CD14-positive monocyte (primary cell): Measurements from ENCODE around the gene CHST7. TPM values are rescaled to one million over a fixed set of nuclear protein-coding genes. Genes with fewer than 3 reads are reported as not detected.

Source experiments
- DNase-seq, 3 donors: peaks; one replicate each; pipeline ENCODE4 v3.0.0-alpha.2; 2011 to 2022
- H2AFZ ChIP-seq: 2 replicates; pipeline ENCODE4 v1.6.0; 2012; ENCODE audit warnings: mild to moderate bottlenecking, low read depth, low read length, inconsistent platforms; ENCODE audit not compliant: insufficient read depth, poor library complexity, severe bottlenecking
- H3K27ac ChIP-seq, 2 donors: 1 replicate in 1 of 2; 2 replicates in 1 of 2; pipeline ENCODE4 v1.5.1; 2012 to 2013; ENCODE audit warnings: low read length in 2 of 2, control low read depth in 1 of 2, inconsistent platforms in 1 of 2, low read depth in 1 of 2, mild to moderate bottlenecking in 1 of 2
- H3K27me3 ChIP-seq, 2 donors: one replicate each; pipeline versions ENCODE4 v1.6.0 to v1.6.1; 2011 to 2013; ENCODE audit warnings: low read length in 2 of 2; ENCODE audit not compliant: control insufficient read depth in 2 of 2, insufficient read depth in 2 of 2
- H3K36me3 ChIP-seq, 2 donors: replicated peaks in 1 of 2; 1 replicate in 1 of 2; 2 replicates in 1 of 2; pipeline versions ENCODE4 v1.5.1 to v1.6.1; 2012 to 2013; ENCODE audit warnings: low read length in 2 of 2, control low read depth in 1 of 2, inconsistent platforms in 1 of 2, mild to moderate bottlenecking in 1 of 2; ENCODE audit not compliant: insufficient read depth in 2 of 2, control insufficient read depth in 1 of 2
- H3K4me1 ChIP-seq, 2 donors: 1 replicate in 1 of 2; 2 replicates in 1 of 2; pipeline versions ENCODE4 v1.5.1 to v1.6.1; 2012 to 2013; ENCODE audit warnings: low read length in 2 of 2, control low read depth in 1 of 2, inconsistent platforms in 1 of 2, mild to moderate bottlenecking in 1 of 2, moderate library complexity in 1 of 2; ENCODE audit not compliant: insufficient read depth in 2 of 2, control insufficient read depth in 1 of 2
- H3K4me2 ChIP-seq: replicated peaks from 2 replicates; pipeline ENCODE3; 2012; ENCODE audit warnings: low read length, moderate library complexity, mild to moderate bottlenecking; ENCODE audit not compliant: poor library complexity, severe bottlenecking; ENCODE audit errors: extremely low read depth
- H3K4me3 ChIP-seq, 3 experiments: fragments of 200-600 bp in 1 of 3; sonication (generic) in 1 of 3; replicated peaks in 1 of 3; 1 replicate in 2 of 3; 2 replicates in 1 of 3; pipeline ENCODE4 v1.5.1; 2011 to 2013; ENCODE audit warnings: low read length in 3 of 3, mild to moderate bottlenecking in 3 of 3, control low read depth in 2 of 3, low read depth in 2 of 3, inconsistent platforms in 1 of 3, moderate library complexity in 1 of 3
- H3K79me2 ChIP-seq: 2 replicates; pipeline ENCODE4 v1.6.0; 2012; ENCODE audit warnings: mild to moderate bottlenecking, control low read depth, inconsistent platforms, low read length, moderate library complexity; ENCODE audit not compliant: insufficient read depth
- H3K9ac ChIP-seq: 2 replicates; pipeline ENCODE4 v1.6.0; 2017; ENCODE audit warnings: low read length, mild to moderate bottlenecking; ENCODE audit not compliant: insufficient read depth, poor library complexity, severe bottlenecking
- H3K9me3 ChIP-seq, 2 donors: replicated peaks in 1 of 2; 1 replicate in 1 of 2; 2 replicates in 1 of 2; pipeline versions ENCODE4 v1.5.1 to v1.6.1; 2012 to 2013; ENCODE audit warnings: low read length in 2 of 2, control low read depth in 1 of 2; ENCODE audit not compliant: control insufficient read depth in 1 of 2, insufficient read depth in 1 of 2
- H4K20me1 ChIP-seq: 2 replicates; pipeline ENCODE4 v1.6.0; 2012; ENCODE audit warnings: mild to moderate bottlenecking, low read length, control low read depth, moderate library complexity; ENCODE audit not compliant: insufficient read depth
- H3K27ac Mint-ChIP-seq, 7 donors: one replicate each; pipeline ENCODE4 v1.8.0; 2020; ENCODE audit warnings: mild to moderate bottlenecking in 7 of 7, mixed read lengths in 7 of 7, moderate library complexity in 6 of 7, inconsistent platforms in 2 of 7
- H3K27me3 Mint-ChIP-seq, 3 donors: one replicate each; pipeline ENCODE4 v1.8.0; 2021 to 2022; ENCODE audit warnings: low read depth in 3 of 3, mild to moderate bottlenecking in 3 of 3, mixed read lengths in 3 of 3, moderate library complexity in 3 of 3, inconsistent platforms in 1 of 3
- H3K36me3 Mint-ChIP-seq, 2 donors: one replicate each; pipeline ENCODE4 v1.8.0; 2020; ENCODE audit warnings: mixed read lengths in 2 of 2, inconsistent platforms in 1 of 2, mild to moderate bottlenecking in 1 of 2
- H3K4me1 Mint-ChIP-seq: one replicate; pipeline ENCODE4 v1.8.0; 2020; ENCODE audit warnings: mild to moderate bottlenecking, mixed read lengths
- H3K4me3 Mint-ChIP-seq, 2 donors: one replicate each; pipeline ENCODE4 v1.8.0; 2020; ENCODE audit warnings: mild to moderate bottlenecking in 2 of 2, mixed read lengths in 2 of 2, moderate library complexity in 1 of 2
- H3K9me3 Mint-ChIP-seq, 7 donors: one replicate each; pipeline ENCODE4 v1.8.0; 2020 to 2022; ENCODE audit warnings: mixed read lengths in 7 of 7, mild to moderate bottlenecking in 6 of 7, moderate library complexity in 6 of 7, inconsistent platforms in 2 of 7
- WGBS: methylation state at CpG from one replicate; pipeline ENCODE4 v1.1.5; 2013; ENCODE audit warnings: missing lambda C conversion rate; ENCODE audit not compliant: insufficient coverage; 5-methylcytosine and 5-hydroxymethylcytosine counted together
- intact Hi-C, 2 donors: fragments of 100-400 bp; cut with micrococcal nuclease; formaldehyde crosslinking; loops; one replicate each; pipeline versions ENCODE4 v1.15.0 to v1.15.1; 2023
- polyA plus RNA-seq, 3 donors: library from polyadenylated mRNA; depleted of rRNA in 1 of 3; unstranded in 2 of 3; stranded (reverse) in 1 of 3; fragments of 300-500 nt in 2 of 3; fragments of >200 nt in 1 of 3; fragmentation: Illumina TruSeq in 2 of 3; gene quantifications; 1 replicate in 2 of 3; 2 replicates in 1 of 3; pipeline ENCODE4 v1.2.3, GENCODE V29; 2012 to 2021
- TF ChIP-seq, protein P1 (sequence below): fragments of 200-600 bp; IDR thresholded peaks from one replicate; pipeline ENCODE4 v1.8.0; 2022; ENCODE audit warnings: antibody characterized with exemption, mild to moderate bottlenecking

CHST7 gene
- polyA plus RNA-seq, 3 donors: 6.6 to 19.2 (median 8.3) TPM

- Mint-ChIP-seq H3K27me3 (peaks cover 0 to 18% (median 15%) of the 10 kb centered on the region in 3 donors), H3K4me3 (no peak overlapping the region), H3K36me3 (peaks cover 6 to 10% of the 10 kb centered on the region in 2 donors), H3K27ac (no peak overlapping the region), H3K9me3 (peaks cover 0 to 9% (median 1%) of the 10 kb centered on the region in 7 donors), H3K4me1 (peaks cover 38% of the 10 kb centered on the region)
- H3K9me3 ChIP-seq: peaks cover 0 to 4% of the 10 kb centered on the region in 2 donors
- no CpG with 5 or more reads among the region's 1 CpG for WGBS
- peaks cover 0 to 7% of the 10 kb centered on the region in 2 donors for H3K27me3 ChIP-seq
- intact Hi-C loops: loop anchor here in 1 of 2 donors (10.0 kb wide), 1 partner anchor 46 kb away; no protein-coding TSS in a partner anchor
- DNase-seq: no peak
- no peak overlapping the region for H3K9ac ChIP-seq
- peaks cover 15% of the 10 kb centered on the region for H4K20me1 ChIP-seq
- TF ChIP-seq, protein P1, sequence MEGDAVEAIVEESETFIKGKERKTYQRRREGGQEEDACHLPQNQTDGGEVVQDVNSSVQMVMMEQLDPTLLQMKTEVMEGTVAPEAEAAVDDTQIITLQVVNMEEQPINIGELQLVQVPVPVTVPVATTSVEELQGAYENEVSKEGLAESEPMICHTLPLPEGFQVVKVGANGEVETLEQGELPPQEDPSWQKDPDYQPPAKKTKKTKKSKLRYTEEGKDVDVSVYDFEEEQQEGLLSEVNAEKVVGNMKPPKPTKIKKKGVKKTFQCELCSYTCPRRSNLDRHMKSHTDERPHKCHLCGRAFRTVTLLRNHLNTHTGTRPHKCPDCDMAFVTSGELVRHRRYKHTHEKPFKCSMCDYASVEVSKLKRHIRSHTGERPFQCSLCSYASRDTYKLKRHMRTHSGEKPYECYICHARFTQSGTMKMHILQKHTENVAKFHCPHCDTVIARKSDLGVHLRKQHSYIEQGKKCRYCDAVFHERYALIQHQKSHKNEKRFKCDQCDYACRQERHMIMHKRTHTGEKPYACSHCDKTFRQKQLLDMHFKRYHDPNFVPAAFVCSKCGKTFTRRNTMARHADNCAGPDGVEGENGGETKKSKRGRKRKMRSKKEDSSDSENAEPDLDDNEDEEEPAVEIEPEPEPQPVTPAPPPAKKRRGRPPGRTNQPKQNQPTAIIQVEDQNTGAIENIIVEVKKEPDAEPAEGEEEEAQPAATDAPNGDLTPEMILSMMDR: no peak
- H3K4me3 ChIP-seq: no peak overlapping the region
- peaks cover 19 to 22% of the 10 kb centered on the region in 2 donors for H3K4me1 ChIP-seq
- no peaks in the 10 kb centered on the region for H3K79me2 ChIP-seq
- H3K4me2 ChIP-seq: no peak overlapping the region
- no peak overlapping the region for H2AFZ ChIP-seq
- no peak overlapping the region for H3K27ac ChIP-seq
- no peaks in the 10 kb centered on the region for H3K36me3 ChIP-seq
These were observed 5.7 kb downstream of the CHST7 start for GRCh38 chrX:46579250-46579649.

- peak overlapping the region in 2 of 7 donors; percentile 15 to 48 for H3K27ac Mint-ChIP-seq
- peaks cover 34% of the 10 kb centered on the region for H3K4me1 Mint-ChIP-seq
- no peaks in the 10 kb centered on the region for H3K9me3 ChIP-seq
- peaks cover 8 to 10% of the 10 kb centered on the region in 2 donors for H3K4me1 ChIP-seq
- peaks cover 15% of the 10 kb centered on the region for H4K20me1 ChIP-seq
- peaks cover 0 to 9% (median 6%) of the 10 kb centered on the region in 3 donors for H3K27me3 Mint-ChIP-seq
- no peak overlapping the region for H3K9ac ChIP-seq
- TF ChIP-seq, protein P1: no peak
- H3K27me3 ChIP-seq: no peaks in the 10 kb centered on the region
- no peak overlapping the region for H3K27ac ChIP-seq
- no peak overlapping the region for H2AFZ ChIP-seq
- H3K36me3 Mint-ChIP-seq: peaks cover 6 to 10% of the 10 kb centered on the region in 2 donors
- DNase-seq: no peak
- H3K4me3 Mint-ChIP-seq: no peak overlapping the region
- H3K79me2 ChIP-seq: no peaks in the 10 kb centered on the region
- WGBS: 100% methylated on average over 1 of the region's 6 CpGs
- peaks cover 0 to 4% (median 0%) of the 10 kb centered on the region in 7 donors for H3K9me3 Mint-ChIP-seq
- no peaks in the 10 kb centered on the region for H3K36me3 ChIP-seq
- H3K4me3 ChIP-seq: no peak overlapping the region
- H3K4me2 ChIP-seq: no peak overlapping the region
- intact Hi-C loops: no loop called here
These were observed 7.0 kb downstream of the CHST7 start for GRCh38 chrX:46580613-46581012.
